ENCODE measurements around the gene PSMF1. TPM values are rescaled to one million over a fixed set of nuclear protein-coding genes. Genes with fewer than 3 reads are reported as not detected.
A peak's percentile ranks its signal among the peaks of the same experiment; 100 is the strongest.

The PSMF1 gene
- total and polyA plus RNA-seq, 2 experiments from 2014 or later: 73.7 to 84.2 TPM

DNA sequence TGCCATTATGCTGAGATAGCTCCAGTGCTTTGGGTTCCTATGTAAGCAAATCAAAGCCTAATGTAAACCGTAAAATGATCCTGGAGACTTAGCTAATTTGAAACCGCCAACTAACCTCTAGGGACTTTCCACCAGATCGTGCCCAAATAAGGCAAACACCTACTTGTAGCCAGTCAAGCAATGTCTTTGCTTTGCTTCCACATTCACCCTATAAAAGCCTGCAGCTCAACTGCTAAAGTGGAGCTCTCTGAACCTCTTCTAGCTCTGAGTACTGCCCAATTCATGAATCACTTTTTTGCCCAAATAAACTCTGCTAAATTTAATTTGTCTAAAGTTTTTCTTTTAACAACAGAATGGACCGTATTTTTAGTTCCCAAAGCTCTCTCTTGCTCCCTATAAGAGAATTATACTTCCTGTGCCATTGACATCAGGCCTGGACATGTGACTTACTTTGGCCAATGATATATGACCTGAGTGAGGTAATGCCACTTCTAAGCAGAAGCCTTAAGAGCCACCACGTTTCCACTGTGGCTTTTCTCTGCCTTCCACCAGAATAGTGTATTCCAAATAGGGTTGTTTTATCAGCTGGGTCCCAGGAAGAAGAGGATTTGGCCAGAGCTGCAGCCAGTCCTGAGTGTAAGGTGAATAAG lies 34.8 kb upstream of the PSMF1 start:
- peak; percentile 7 for DNase-seq (ENCODE audit: low spot score)
- ATAC-seq: no peak
- Histone ChIP-seq H3K4me3 (no peak overlapping the region), H3K9me2 (ENCODE audit: insufficient read depth) (0 out of 2 replicates have a peak, but pooled peaks cover 9% of the 10 kb centered on the region), H3K36me3 (ENCODE audit: insufficient read depth) (no peaks in the 10 kb centered on the region), H3K27me3 (ENCODE audit: insufficient read depth) (no peaks in the 10 kb centered on the region), H3K27ac (ENCODE audit: low read depth) (no peak overlapping the region), H3K4me1 (ENCODE audit: insufficient read depth) (no peaks in the 10 kb centered on the region), H2AFZ (no peak overlapping the region), H3K4me2 (no peak overlapping the region), H3F3A (replicated peaks; ENCODE audit: low read depth) (no peaks in the 10 kb centered on the region), H4K20me1 (replicated peaks; ENCODE audit: insufficient read depth) (no peaks in the 10 kb centered on the region), H3K79me2 (replicated peaks; ENCODE audit: insufficient read depth) (no peaks in the 10 kb centered on the region)
- Mint-ChIP-seq H3K36me3 (ENCODE audit: low read depth) (no peaks in the 10 kb centered on the region; the same call in 2 of the 3 replicates), H3K4me1 (peaks cover 9% of the 10 kb centered on the region), H3K27ac (no peak overlapping the region), H3K27me3 (ENCODE audit: insufficient read depth, low read depth, poor library complexity) (peaks cover 3% of the 10 kb centered on the region), H3K4me3 (no peak overlapping the region), H3K9me3 (peaks cover 11% of the 10 kb centered on the region)
- TF ChIP-seq CREB1 (CRISPR knock-in tag; IDR thresholded peaks at IDR 0.05; ENCODE audit: low read depth) (no peak), NANOG (IDR thresholded peaks at IDR 0.05; ENCODE audit: borderline replicate concordance) (no peak), ZNF331 (CRISPR knock-in tag; IDR thresholded peaks at IDR 0.05; ENCODE audit: low read depth) (no peak), ZNF114 (CRISPR knock-in tag; IDR thresholded peaks at IDR 0.05) (no peak), JUNB (IDR thresholded peaks at IDR 0.05; ENCODE audit: unreplicated experiment) (no peak), EZH2 (IDR thresholded peaks at IDR 0.05; ENCODE audit: low read depth, unreplicated experiment) (no peak), EZH2phosphoT487 (IDR thresholded peaks at IDR 0.05; ENCODE audit: unreplicated experiment) (no peak)
- TF ChIP-seq, protein P1, sequence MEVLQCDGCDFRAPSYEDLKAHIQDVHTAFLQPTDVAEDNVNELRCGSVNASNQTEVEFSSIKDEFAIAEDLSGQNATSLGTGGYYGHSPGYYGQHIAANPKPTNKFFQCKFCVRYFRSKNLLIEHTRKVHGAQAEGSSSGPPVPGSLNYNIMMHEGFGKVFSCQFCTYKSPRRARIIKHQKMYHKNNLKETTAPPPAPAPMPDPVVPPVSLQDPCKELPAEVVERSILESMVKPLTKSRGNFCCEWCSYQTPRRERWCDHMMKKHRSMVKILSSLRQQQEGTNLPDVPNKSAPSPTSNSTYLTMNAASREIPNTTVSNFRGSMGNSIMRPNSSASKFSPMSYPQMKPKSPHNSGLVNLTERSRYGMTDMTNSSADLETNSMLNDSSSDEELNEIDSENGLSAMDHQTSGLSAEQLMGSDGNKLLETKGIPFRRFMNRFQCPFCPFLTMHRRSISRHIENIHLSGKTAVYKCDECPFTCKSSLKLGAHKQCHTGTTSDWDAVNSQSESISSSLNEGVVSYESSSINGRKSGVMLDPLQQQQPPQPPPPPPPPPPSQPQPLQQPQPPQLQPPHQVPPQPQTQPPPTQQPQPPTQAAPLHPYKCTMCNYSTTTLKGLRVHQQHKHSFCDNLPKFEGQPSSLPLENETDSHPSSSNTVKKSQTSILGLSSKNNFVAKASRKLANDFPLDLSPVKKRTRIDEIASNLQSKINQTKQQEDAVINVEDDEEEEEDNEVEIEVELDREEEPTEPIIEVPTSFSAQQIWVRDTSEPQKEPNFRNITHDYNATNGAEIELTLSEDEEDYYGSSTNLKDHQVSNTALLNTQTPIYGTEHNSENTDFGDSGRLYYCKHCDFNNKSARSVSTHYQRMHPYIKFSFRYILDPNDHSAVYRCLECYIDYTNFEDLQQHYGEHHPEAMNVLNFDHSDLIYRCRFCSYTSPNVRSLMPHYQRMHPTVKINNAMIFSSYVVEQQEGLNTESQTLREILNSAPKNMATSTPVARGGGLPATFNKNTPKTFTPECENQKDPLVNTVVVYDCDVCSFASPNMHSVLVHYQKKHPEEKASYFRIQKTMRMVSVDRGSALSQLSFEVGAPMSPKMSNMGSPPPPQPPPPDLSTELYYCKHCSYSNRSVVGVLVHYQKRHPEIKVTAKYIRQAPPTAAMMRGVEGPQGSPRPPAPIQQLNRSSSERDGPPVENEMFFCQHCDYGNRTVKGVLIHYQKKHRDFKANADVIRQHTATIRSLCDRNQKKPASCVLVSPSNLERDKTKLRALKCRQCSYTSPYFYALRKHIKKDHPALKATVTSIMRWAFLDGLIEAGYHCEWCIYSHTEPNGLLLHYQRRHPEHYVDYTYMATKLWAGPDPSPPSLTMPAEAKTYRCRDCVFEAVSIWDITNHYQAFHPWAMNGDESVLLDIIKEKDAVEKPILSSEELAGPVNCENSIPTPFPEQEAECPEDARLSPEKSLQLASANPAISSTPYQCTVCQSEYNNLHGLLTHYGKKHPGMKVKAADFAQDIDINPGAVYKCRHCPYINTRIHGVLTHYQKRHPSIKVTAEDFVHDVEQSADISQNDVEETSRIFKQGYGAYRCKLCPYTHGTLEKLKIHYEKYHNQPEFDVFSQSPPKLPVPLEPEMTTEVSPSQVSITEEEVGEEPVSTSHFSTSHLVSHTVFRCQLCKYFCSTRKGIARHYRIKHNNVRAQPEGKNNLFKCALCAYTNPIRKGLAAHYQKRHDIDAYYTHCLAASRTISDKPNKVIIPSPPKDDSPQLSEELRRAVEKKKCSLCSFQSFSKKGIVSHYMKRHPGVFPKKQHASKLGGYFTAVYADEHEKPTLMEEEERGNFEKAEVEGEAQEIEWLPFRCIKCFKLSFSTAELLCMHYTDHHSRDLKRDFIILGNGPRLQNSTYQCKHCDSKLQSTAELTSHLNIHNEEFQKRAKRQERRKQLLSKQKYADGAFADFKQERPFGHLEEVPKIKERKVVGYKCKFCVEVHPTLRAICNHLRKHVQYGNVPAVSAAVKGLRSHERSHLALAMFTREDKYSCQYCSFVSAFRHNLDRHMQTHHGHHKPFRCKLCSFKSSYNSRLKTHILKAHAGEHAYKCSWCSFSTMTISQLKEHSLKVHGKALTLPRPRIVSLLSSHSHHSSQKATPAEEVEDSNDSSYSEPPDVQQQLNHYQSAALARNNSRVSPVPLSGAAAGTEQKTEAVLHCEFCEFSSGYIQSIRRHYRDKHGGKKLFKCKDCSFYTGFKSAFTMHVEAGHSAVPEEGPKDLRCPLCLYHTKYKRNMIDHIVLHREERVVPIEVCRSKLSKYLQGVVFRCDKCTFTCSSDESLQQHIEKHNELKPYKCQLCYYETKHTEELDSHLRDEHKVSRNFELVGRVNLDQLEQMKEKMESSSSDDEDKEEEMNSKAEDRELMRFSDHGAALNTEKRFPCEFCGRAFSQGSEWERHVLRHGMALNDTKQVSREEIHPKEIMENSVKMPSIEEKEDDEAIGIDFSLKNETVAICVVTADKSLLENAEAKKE (CRISPR knock-in tag; IDR thresholded peaks at IDR 0.05): no peak
- TF ChIP-seq, protein P2, sequence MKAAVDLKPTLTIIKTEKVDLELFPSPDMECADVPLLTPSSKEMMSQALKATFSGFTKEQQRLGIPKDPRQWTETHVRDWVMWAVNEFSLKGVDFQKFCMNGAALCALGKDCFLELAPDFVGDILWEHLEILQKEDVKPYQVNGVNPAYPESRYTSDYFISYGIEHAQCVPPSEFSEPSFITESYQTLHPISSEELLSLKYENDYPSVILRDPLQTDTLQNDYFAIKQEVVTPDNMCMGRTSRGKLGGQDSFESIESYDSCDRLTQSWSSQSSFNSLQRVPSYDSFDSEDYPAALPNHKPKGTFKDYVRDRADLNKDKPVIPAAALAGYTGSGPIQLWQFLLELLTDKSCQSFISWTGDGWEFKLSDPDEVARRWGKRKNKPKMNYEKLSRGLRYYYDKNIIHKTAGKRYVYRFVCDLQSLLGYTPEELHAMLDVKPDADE (IDR thresholded peaks at IDR 0.05): no peak
- TF ChIP-seq, protein P3, sequence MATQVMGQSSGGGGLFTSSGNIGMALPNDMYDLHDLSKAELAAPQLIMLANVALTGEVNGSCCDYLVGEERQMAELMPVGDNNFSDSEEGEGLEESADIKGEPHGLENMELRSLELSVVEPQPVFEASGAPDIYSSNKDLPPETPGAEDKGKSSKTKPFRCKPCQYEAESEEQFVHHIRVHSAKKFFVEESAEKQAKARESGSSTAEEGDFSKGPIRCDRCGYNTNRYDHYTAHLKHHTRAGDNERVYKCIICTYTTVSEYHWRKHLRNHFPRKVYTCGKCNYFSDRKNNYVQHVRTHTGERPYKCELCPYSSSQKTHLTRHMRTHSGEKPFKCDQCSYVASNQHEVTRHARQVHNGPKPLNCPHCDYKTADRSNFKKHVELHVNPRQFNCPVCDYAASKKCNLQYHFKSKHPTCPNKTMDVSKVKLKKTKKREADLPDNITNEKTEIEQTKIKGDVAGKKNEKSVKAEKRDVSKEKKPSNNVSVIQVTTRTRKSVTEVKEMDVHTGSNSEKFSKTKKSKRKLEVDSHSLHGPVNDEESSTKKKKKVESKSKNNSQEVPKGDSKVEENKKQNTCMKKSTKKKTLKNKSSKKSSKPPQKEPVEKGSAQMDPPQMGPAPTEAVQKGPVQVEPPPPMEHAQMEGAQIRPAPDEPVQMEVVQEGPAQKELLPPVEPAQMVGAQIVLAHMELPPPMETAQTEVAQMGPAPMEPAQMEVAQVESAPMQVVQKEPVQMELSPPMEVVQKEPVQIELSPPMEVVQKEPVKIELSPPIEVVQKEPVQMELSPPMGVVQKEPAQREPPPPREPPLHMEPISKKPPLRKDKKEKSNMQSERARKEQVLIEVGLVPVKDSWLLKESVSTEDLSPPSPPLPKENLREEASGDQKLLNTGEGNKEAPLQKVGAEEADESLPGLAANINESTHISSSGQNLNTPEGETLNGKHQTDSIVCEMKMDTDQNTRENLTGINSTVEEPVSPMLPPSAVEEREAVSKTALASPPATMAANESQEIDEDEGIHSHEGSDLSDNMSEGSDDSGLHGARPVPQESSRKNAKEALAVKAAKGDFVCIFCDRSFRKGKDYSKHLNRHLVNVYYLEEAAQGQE (IDR thresholded peaks at IDR 0.05; ENCODE audit: unreplicated experiment): no peak
- TF ChIP-seq, protein P4, sequence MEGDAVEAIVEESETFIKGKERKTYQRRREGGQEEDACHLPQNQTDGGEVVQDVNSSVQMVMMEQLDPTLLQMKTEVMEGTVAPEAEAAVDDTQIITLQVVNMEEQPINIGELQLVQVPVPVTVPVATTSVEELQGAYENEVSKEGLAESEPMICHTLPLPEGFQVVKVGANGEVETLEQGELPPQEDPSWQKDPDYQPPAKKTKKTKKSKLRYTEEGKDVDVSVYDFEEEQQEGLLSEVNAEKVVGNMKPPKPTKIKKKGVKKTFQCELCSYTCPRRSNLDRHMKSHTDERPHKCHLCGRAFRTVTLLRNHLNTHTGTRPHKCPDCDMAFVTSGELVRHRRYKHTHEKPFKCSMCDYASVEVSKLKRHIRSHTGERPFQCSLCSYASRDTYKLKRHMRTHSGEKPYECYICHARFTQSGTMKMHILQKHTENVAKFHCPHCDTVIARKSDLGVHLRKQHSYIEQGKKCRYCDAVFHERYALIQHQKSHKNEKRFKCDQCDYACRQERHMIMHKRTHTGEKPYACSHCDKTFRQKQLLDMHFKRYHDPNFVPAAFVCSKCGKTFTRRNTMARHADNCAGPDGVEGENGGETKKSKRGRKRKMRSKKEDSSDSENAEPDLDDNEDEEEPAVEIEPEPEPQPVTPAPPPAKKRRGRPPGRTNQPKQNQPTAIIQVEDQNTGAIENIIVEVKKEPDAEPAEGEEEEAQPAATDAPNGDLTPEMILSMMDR (conservative IDR thresholded peaks at IDR 0.05; ENCODE audit: low read depth in 2 of 2): no peak
